OCI-M2 (cell line): ENCODE measurements around the gene LIMCH1.
"Not testable (repeated sequence)": the region's sequence is repeated elsewhere in the genome, so short reads cannot be mapped to it uniquely, and the experiment has no call there.

Experiments used
- DNase-seq: peaks from one replicate; lab custom pipeline; 2025; ENCODE audit not compliant: unreplicated experiment; lab: John Stamatoyannopoulos, UW

Gene LIMCH1

GRCh38 chr4:41668024-41668423 lies 130.1 kb downstream of the LIMCH1 start:
- no peak for DNase-seq

GRCh38 chr4:41670530-41670929 lies 132.6 kb downstream of the LIMCH1 start:
- DNase-seq = no peak

GRCh38 chr4:41670982-41671381 lies 133.0 kb downstream of the LIMCH1 start:
- no peak for DNase-seq

GRCh38 chr4:41678086-41678816 lies 140.3 kb downstream of the LIMCH1 start:
- no peak for DNase-seq

- DNase-seq = no peak
These were observed 141.0 kb downstream of the LIMCH1 start for GRCh38 chr4:41678951-41679350.

- DNase-seq = no peak
These were observed 142.0 kb downstream of the LIMCH1 start for GRCh38 chr4:41679991-41680390.

- DNase-seq = no peak
These were observed 143.1 kb downstream of the LIMCH1 start for GRCh38 chr4:41681054-41681453.

GRCh38 chr4:41683326-41683725 lies 145.4 kb downstream of the LIMCH1 start:
- no peak for DNase-seq

GRCh38 chr4:41686893-41687292 lies 148.9 kb downstream of the LIMCH1 start:
- DNase-seq = no peak

- DNase-seq = no peak
These were observed 150.0 kb downstream of the LIMCH1 start for GRCh38 chr4:41687971-41688370.

GRCh38 chr4:41692717-41693345 lies 154.9 kb downstream of the LIMCH1 start:
- no peak for DNase-seq

- no peak for DNase-seq
These were observed 155.7 kb downstream of the LIMCH1 start for GRCh38 chr4:41693629-41694028.

- no peak for DNase-seq
These were observed 158.2 kb downstream of the LIMCH1 start for GRCh38 chr4:41696131-41696530.

- DNase-seq = no peak
These were observed 158.8 kb downstream of the LIMCH1 start for GRCh38 chr4:41696763-41697162.

GRCh38 chr4:41701983-41702382 lies 164.0 kb downstream of the LIMCH1 start:
- DNase-seq = no peak

- no peak for DNase-seq
These were observed 164.8 kb downstream of the LIMCH1 start for GRCh38 chr4:41702770-41703169.

- DNase-seq = no peak
These were observed 165.8 kb downstream of the LIMCH1 start for GRCh38 chr4:41703785-41704184.

- DNase-seq = no peak
These were observed 172.0 kb downstream of the LIMCH1 start for GRCh38 chr4:41709844-41710481.

- not testable (repeated sequence) for DNase-seq
These were observed 173.7 kb downstream of the LIMCH1 start for GRCh38 chr4:41711654-41712053.

GRCh38 chr4:41712425-41712824 lies 174.5 kb downstream of the LIMCH1 start:
- DNase-seq = no peak

GRCh38 chr4:41713768-41714167 lies 175.8 kb downstream of the LIMCH1 start:
- DNase-seq = no peak

- DNase-seq = no peak
These were observed 176.5 kb downstream of the LIMCH1 start for GRCh38 chr4:41714364-41715000.
